HG02973 (cell line): ENCODE measurements around the gene SWSAP1.
"Not testable (repeated sequence)": the region's sequence is repeated elsewhere in the genome, so short reads cannot be mapped to it uniquely, and the experiment has no call there.

ENCODE experiments used
- ATAC-seq: cut with Tn5 transposase; IDR thresholded peaks from one replicate; pipeline ENCODE4 v1.9.1; 2021; ENCODE audit warnings: moderate library complexity; ENCODE audit not compliant: unreplicated experiment

The SWSAP1 gene

DNA sequence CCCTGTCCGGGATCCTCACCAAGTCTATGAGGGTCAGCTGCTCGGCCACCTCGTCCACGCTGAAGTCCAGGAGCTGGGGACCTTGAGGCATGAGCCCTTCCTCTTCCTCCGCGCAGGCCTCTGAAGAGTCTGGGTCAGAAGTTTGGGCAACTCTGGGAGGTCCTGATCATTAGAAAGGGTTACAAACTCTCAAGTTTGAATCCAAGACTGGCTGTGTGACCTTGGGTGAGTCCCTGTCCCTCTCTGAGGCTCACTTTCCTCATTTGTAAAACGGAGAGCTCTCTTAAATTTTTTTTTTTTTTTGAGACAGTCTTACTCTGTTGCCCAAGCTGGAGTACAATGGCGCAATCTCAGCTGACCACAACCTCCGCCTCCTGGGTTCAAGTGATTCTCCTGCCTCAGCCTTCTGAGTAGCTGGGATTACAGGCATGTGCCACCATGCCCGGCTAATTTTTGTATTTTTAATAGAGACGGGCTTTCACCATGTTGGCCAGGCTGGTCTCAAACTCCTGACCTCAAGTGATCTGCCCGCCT, 32.3 kb downstream of the SWSAP1 start:
- not testable (repeated sequence) for ATAC-seq

DNA sequence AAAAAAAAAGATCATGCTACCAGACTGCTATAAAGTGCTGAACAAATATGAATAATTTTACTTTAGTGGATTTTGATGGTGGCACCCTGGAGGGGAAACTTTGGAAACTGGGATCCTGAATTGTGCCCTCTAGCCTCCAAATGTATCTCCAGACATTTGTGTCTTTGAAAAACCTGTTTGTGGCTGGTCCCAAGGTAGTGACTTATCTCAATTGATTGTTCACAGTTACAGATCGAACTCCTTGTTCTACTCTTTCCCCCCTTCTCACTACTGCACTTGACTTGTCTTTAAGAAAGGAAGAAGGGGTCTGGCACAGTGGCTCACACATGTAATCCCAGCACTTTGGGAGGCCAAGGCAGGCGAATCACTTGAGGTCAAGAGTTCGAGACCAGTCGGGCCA, 34.1 kb downstream of the SWSAP1 start:
- ATAC-seq, result no peak

DNA sequence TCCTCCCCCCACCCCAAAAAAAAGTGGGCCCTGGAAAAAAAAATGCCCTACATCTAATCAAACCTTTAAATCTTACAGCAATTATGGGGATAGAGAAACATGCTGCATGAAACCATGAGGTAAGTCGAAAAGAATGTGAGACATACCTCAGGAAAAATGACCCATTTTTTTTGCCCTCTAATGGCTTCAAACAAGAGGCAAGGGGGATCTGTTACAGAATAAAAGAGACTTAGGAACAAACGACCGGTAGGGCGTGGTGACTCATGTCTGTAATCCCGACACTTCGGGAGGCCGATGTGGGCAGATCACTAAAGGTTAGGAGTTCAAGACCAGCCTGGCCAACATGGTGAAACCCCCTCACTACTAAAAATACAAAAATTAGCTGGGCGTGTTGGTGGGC, 36.2 kb downstream of the SWSAP1 start:
- no peak for ATAC-seq

DNA sequence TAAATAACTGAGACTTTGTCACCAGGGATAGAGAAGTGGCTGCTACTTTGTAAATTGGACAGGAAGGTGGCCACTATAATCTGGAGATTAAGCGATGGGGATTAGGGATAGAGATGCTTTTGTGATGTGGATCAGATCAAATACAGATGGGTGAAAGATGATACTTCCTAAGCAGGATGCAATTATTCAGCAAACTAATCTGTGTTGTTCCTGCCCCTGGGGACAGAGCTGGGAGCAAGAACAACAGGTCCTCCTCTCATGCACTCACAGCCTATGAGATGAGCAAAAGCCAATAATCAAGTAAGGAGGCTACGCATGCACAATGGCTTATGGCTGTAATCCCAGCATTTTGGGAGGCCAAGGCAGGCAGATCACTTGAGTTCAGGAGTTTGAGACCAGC, 40.1 kb downstream of the SWSAP1 start:
- ATAC-seq, result no peak

DNA sequence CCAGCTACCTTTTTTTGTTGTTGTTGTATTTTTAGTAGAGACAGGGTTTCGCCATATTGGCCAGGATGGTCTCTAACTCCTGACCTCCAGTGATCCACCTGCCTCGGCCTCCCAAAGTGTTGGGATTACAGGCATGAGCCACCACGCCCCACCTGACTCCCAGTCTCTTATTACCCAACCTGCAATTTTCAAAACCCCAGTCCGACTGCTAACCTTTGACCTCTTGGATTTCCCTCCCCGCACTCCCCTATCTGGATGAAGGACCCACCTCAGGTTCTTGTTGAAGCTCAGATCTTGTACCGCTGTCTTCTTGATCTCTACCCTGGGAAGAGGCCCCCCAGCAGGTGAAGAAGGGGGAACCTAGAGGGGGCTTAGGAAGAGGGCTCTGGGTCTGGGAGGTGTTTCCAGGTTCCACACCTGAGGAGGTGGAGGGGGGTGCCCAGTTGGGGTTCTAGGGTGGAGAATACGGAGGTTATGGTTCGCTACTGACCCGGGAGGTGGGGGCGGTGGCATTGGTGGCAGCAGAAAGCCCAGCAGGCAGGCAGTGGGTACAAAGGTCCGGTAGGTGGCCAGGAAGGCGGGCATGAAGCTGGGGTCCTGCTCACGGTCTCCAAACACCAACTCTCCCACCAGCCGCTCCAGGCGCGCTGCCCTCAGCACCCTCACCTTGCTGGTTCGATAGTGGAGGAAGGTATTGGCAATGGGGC, 42.0 kb downstream of the SWSAP1 start:
- ATAC-seq, result no peak

DNA sequence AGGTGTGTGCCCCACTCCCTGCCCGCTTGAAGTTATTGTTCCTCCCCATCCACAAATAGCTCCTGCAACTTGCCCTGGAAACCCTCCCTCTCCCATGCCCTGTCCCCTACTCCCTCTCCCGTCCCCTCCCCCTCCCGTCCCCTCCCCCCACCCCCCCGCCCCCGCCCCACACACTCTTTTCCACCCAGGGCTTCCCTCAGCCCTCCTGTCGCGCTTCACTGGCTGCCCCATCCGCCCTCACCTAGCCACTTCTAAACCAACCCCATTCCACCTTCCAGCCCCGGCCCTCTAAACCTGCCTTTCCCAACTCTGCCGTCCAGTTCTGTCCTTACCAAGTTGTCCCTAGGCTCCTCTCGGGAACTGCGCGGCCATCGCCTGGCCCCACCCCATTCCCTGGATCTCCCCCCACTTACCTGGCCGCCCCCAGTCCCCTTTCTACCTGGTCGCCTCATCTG, 43.7 kb downstream of the SWSAP1 start:
- no peak for ATAC-seq

DNA sequence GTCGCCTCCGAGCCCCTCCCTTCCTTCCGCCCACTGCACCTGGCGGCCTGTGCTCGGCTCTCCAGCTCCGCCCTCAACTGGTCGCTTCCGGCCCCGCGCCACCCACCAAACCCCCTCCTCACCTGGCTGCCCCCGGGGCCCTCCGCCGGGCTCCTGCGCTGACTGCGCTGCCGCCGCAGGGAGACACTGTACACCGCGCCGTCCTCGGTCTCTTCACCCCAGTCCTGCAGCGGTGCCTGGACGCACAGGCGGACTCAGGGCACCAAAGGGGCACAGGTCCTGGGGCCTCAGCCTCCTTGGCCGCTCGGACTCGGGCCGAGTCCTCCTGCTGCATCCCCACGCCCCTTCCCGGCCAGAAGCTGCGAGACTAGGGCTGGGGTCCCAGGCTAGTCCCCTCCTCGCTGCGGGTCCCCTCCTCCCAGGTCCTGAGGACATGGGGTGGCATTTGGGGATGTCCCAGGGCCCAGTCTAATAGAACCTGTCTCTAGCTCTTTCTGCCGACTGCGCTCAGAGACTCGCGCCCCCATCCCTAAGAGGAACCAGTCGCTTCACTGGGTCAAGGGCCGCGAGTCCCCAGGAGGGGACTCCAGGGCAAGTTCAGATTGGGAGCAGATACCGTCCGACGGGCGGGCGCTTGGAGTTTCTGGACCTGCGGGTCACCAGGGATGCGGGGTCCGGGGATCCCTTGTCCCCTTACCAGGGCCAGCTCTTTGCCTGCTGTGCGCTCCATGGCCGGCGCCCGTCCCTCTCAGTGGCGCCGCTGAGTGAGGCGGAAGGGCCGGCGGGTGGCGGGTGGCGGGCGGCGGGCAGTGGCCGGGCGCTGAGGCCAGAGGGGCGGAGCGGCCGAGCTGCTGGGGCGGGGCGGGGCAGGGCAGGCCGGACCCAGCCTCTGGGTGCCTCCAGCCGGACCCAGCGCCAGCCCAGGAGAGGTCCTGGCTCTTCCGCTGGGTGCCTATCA, 44.4 kb downstream of the SWSAP1 start, which contains the start of gene RGL3:
TSS of gene RGL3 (minus strand) at position 766 of the 958 bp plus-strand sequence. CDS start at position 730, 36 bp downstream.
- no peak for ATAC-seq

DNA sequence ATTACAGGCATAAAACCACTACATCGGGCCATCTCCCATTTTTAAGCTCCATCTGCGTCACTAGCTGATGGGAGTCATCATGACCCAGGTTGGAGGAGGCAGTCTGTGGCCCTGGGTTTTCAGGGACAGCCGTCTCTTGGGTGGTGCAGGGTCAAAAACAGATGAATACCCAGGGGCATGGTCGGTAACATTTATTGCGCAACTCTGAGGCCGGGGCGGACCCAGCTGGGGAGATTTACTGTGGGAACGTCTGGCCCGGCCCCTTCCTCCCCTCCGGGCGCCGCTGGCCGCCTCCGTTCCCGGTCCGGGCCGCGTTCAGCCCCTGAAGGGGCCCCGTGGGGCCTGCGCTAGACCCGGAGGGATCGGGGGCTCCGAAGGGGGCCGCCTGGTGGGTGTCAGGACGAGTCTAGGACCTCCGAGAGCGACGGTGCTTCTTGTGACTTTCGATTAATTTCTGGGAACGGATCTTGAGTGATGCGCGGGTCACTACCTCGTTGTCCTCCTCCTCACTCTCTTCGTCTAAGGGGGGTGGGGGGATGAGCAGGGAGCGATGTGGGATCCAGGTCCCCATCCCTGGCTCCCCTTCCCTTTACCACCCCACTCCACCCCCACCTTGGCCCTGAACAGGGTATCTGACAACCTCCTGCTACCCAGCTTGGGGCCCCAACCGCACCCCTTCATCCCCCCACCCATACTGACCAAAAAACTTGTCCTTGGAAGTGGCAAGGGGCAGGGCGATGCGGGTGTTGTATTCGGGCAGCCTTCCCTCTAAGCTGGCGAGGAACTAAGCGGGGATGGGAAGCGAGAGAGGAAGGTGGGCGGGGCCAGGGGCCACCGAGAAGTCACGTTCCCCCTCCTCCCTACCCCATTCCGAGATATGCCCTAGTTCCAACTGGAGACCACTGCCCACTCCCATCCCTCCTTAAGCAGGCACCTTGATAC, 46.2 kb downstream of the SWSAP1 start:
- no peak for ATAC-seq

DNA sequence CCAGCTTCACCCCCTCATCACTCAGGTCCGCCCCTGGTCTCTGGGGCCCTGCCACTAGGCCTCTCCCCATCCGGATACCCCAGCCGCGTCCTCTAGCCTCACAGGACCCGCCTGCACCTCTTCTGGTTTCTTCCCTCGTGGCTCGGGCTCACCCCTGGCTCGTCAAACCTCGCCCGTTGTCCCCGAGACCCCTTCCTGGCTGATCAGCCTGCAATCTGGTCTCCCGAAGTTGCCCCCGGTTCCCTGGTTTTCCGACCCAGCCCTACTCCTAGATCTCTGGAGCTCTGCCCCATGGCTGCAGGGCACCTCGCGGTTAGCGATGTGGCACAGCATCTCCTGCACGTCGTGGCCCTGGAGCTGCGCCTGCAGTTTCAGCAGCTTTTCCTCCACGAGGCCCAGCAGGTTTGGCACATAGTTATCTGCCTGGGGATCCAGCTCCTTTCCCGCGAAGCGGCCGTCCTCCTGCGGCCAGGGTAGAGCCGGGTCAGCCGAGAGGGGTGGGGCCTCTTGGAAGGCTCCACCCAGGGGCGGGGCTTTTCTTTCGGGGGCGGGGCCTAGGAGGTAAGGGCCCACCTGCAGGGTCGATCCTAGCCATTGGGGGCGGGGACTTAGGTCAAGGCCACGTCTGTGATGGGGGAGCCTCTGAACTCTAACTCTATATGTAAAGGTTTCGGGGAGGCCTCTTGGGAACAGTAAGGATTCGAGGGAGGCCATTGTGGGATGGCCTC, 47.1 kb downstream of the SWSAP1 start:
- ATAC-seq, result no peak

DNA sequence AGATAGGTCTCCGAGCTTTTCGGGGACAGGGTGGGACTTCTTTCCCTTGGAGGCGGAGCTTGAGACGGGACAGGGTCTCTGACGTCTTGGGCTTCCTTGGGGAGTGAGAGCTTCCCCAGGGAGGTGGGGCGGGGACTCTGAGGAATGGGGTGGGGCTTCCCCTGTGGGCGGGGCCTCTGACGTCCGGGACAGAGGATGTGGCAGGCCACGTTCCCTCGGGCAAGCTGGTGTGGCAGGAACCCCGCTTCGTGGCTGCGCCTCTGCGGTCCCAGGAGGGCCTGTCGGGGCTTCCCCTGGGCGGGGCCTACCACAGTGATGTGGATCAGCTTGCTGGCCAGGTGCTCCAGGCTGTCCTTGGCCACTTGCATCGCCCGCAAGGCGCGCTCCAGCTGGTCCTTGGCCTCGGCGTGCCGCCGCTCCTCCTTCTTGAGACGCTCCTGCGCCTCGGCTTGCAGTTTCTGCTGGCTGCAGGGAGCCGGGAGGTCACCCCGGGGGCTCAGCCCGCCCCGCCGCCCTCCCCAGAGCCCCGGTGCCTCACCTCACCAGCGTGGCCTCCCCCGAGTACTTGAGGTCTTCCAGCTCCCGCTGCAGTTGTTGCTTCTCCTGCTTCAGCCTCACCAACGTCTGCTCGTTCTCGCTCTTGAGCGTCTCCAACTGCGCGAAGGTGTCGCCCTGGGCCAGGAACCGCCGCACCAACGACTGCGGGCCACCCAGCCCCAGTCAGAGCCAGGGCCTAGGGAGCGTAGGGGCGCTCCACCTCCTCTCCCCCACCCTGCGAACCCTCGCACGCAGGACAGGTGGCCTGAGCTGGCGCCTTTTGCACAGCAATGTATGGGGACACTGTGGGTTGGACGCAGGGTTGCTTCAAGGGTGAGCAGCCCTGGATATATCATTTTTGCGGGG, 47.9 kb downstream of the SWSAP1 start:
- ATAC-seq, result no peak

DNA sequence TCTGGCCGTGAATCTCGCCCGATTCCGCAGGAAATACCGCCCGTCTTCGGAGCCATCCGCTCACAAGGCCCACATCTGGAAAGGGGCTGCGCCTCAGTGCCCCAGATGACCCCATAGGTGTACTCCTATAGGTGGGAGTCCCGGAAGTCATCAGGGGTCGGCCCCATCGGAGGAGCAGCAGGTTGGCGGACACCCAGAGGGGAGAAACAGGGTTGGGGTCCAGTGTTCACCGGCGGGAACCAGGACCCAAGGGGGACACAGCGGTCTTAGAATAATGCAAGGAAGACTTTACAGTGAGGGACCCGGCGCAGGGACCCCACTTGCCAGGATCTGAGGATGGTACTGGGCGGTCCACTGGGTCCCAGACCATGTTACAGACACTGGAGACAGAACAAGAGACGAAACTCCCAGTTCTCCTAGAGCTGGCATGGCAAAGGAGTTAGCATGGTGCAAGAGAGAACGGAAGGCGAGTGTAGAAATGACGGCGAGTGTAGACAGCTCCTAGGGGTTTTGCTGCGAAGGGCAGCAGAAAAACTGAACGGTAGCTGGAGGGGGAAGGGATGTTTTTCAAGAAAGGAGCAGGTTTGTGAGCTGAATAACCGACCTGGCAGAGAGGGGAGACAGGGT, 48.8 kb downstream of the SWSAP1 start:
- ATAC-seq, result no peak

DNA sequence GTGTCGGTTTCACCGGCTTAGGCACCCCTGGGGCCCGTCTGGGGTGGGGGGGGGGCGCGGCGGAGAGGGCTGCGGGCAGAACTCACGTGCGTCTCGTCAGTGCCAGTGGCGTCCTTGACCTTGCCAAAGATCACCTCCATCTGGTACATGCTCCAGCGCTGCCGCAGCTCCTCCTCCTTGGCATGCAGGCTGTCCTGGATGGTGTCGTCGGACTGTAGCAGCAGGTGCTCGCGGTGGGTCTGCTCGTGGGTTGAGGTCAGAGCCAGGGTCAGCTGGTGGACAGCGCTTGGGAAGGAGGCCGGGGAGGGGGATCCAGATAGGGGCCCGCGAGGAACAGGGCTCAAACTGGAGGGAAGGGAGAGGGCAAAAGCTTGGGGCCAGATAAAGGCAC, 49.3 kb downstream of the SWSAP1 start:
- ATAC-seq, result no peak
